Endothelial cell of umbilical vein (primary cell): ENCODE measurements around the gene MRPL58. TPM values are rescaled to one million over a fixed set of nuclear protein-coding genes. Genes with fewer than 3 reads are reported as not detected.

Experiments used
- BruUV-seq: library from RNA; stranded (reverse); fragments of 400-500 nt; replicated peaks from 2 replicates; lab custom pipeline; 2021; lab: Mats Ljungman, UMichigan
- CTCF ChIA-PET: fragments of 300-600, 350-600 bp; sonication (Branson Sonifier 250); formaldehyde crosslinking; loops from one replicate; lab custom pipeline; 2021; ENCODE audit warnings: antibody characterized with exemption, inconsistent platforms; lab: Charles Lee
- POLR2A ChIA-PET: fragments of 300-600, 350-600 bp; sonication (Branson Sonifier 250); formaldehyde crosslinking; loops from one replicate; lab custom pipeline; 2021; ENCODE audit warnings: antibody characterized with exemption, inconsistent platforms; lab: Charles Lee
- DNase-seq: peaks from one replicate; pipeline ENCODE4 v3.0.0-alpha.2; 2011; ENCODE audit warnings: low read depth, low spot score
- FAIRE-seq: peaks from 2 replicates; lab custom pipeline; 2011; peaks lifted over from hg19 to GRCh38; lab: Jason Lieb, UNC
- H2AFZ ChIP-seq: 2 replicates; pipeline ENCODE4 v1.6.0; 2012; ENCODE audit warnings: low read depth, low read length, control low read depth, inconsistent platforms
- H3K27ac ChIP-seq: 2 replicates; pipeline ENCODE4 v1.5.1; 2011; ENCODE audit warnings: low read depth, mild to moderate bottlenecking, control low read depth, low read length, moderate library complexity; ENCODE audit not compliant: insufficient read depth
- H3K27me3 ChIP-seq, 2 experiments: 2 replicates each; pipeline versions ENCODE4 v1.6.0 to v1.6.1; 2011; ENCODE audit warnings: low read length in 2 of 2, mixed read lengths in 1 of 2; ENCODE audit not compliant: control insufficient read depth in 2 of 2, insufficient read depth in 2 of 2
- H3K36me3 ChIP-seq, 2 experiments: 2 replicates in 1 of 2; 3 replicates in 1 of 2; pipeline ENCODE4 v1.5.1; 2011; ENCODE audit warnings: low read length in 2 of 2, mild to moderate bottlenecking in 1 of 2, moderate library complexity in 1 of 2; ENCODE audit not compliant: control insufficient read depth in 2 of 2, insufficient read depth in 2 of 2; ENCODE audit errors: extremely low read depth in 1 of 2
- H3K4me1 ChIP-seq: 3 replicates; pipeline ENCODE4 v1.5.1; 2011; ENCODE audit warnings: mild to moderate bottlenecking, low read length; ENCODE audit not compliant: control insufficient read depth, insufficient read depth; ENCODE audit errors: extremely low read depth
- H3K4me2 ChIP-seq: 2 replicates; pipeline ENCODE4 v1.6.1; 2011; ENCODE audit warnings: low read length, control low read depth, mixed read lengths; ENCODE audit not compliant: insufficient read depth
- H3K4me3 ChIP-seq, 3 experiments: fragments of 200-600 bp in 1 of 3; sonication (generic), shearing (Covaris generic) in 1 of 3; replicated peaks in 1 of 3; 2 replicates each; pipeline ENCODE4 v1.5.1; 2011 to 2016; ENCODE audit warnings: control low read depth in 3 of 3, low read length in 3 of 3, mild to moderate bottlenecking in 2 of 3, inconsistent platforms in 1 of 3, low read depth in 1 of 3, moderate library complexity in 1 of 3; ENCODE audit not compliant: insufficient read depth in 1 of 3
- H3K79me2 ChIP-seq: 2 replicates; pipeline ENCODE4 v1.6.0; 2012; ENCODE audit warnings: low read length, inconsistent platforms; ENCODE audit not compliant: control insufficient read depth, insufficient read depth
- H3K9ac ChIP-seq: replicated peaks from 2 replicates; pipeline ENCODE3; 2011; ENCODE audit warnings: low read length, control low read depth; ENCODE audit not compliant: insufficient read depth; ENCODE audit errors: extremely low read depth
- H3K9me1 ChIP-seq: replicated peaks from 3 replicates; pipeline ENCODE4 v1.6.0; 2011; ENCODE audit warnings: mild to moderate bottlenecking, low read length; ENCODE audit not compliant: control insufficient read depth, insufficient read depth; ENCODE audit errors: extremely low read depth
- H3K9me3 ChIP-seq: replicated peaks from 2 replicates; pipeline ENCODE4 v1.5.1; 2012; ENCODE audit warnings: low read length, inconsistent platforms; ENCODE audit not compliant: control insufficient read depth, insufficient read depth
- H4K20me1 ChIP-seq: replicated peaks from 2 replicates; pipeline ENCODE3; 2011; ENCODE audit warnings: mild to moderate bottlenecking, low read length; ENCODE audit not compliant: control insufficient read depth, insufficient read depth; ENCODE audit errors: extremely low read depth
- EZH2 ChIP-seq: IDR thresholded peaks from 2 replicates; pipeline ENCODE4 v1.6.1; 2012; ENCODE audit warnings: borderline replicate concordance, low read depth, mild to moderate bottlenecking, moderate library complexity, low read length, inconsistent platforms; ENCODE audit not compliant: severe bottlenecking
- FOS ChIP-seq: IDR thresholded peaks from 2 replicates; pipeline ENCODE4 v1.6.1; 2011; ENCODE audit warnings: mild to moderate bottlenecking, low read length, moderate library complexity, borderline replicate concordance; ENCODE audit not compliant: insufficient read depth
- GATA2 ChIP-seq: IDR thresholded peaks from 2 replicates; pipeline ENCODE4 v1.7.0; 2011; ENCODE audit warnings: low read depth, mild to moderate bottlenecking, moderate library complexity, mixed read lengths, low read length; ENCODE audit not compliant: insufficient read length, insufficient read depth
- JUN ChIP-seq: IDR thresholded peaks from 2 replicates; pipeline ENCODE4 v1.6.1; 2011; ENCODE audit warnings: borderline replicate concordance, low read depth; ENCODE audit not compliant: insufficient read length, insufficient read depth
- MYC ChIP-seq: IDR thresholded peaks from one replicate; pipeline ENCODE4 v1.6.1; 2011; ENCODE audit warnings: mild to moderate bottlenecking, low read depth, low read length
- POLR2A ChIP-seq: IDR thresholded peaks from 2 replicates; pipeline ENCODE4 v1.6.1; 2012; ENCODE audit warnings: low read depth, mild to moderate bottlenecking, control low read depth, low read length
- POLR2AphosphoS5 ChIP-seq: IDR thresholded peaks from 2 replicates; pipeline ENCODE4 v1.6.1; 2012; ENCODE audit warnings: low read depth, mild to moderate bottlenecking, control low read depth, low read length, moderate library complexity; ENCODE audit not compliant: insufficient read depth
- dilution Hi-C: fragments of 300-500 bp; cut with MboI; formaldehyde crosslinking; loops from one replicate; pipeline ENCODE4 v1.15.0; 2019; ENCODE audit warnings: low sequenced_read_pairs; ENCODE audit not compliant: extremely low pct_ligation_motif_present
- intact Hi-C: fragments of 100-400 bp; cut with micrococcal nuclease; formaldehyde crosslinking; loops from one replicate; pipeline ENCODE4 v1.10.0; 2022
- polyA plus RNA-seq, 4 experiments: library from polyadenylated mRNA; depleted of rRNA in 3 of 4; stranded (reverse) in 3 of 4; unstranded in 1 of 4; fragments of >200 nt; gene quantifications; 2 replicates each; pipeline versions ENCODE4 v1.2.1 to v1.2.3, GENCODE V29; 2011 to 2012; ENCODE audit warnings: missing spikeins in 1 of 4
- total RNA-seq: library from RNA; stranded (reverse); gene quantifications from 2 replicates; pipeline ENCODE4 v1.2.3, GENCODE V29; 2021
- TF ChIP-seq, protein P1 (sequence below): IDR thresholded peaks from 2 replicates; pipeline ENCODE4 v1.6.1; 2011; ENCODE audit not compliant: insufficient read depth, insufficient read length
- TF ChIP-seq, protein P2 (sequence below), 2 donors: IDR thresholded peaks; 1 replicate in 1 of 2; 2 replicates in 1 of 2; pipeline ENCODE4 v1.5.1; 2011; ENCODE audit warnings: low read length in 2 of 2, mild to moderate bottlenecking in 2 of 2, moderate library complexity in 2 of 2, control low read depth in 1 of 2, inconsistent platforms in 1 of 2, low read depth in 1 of 2; ENCODE audit not compliant: insufficient read depth in 1 of 2; ENCODE audit errors: extremely low read depth in 1 of 2

Gene MRPL58
- total and polyA plus RNA-seq, 2 donors (not counting 3 experiments of a cell fraction or from before 2014, with no cell fraction given): 38.0 to 43.7 TPM

DNA sequence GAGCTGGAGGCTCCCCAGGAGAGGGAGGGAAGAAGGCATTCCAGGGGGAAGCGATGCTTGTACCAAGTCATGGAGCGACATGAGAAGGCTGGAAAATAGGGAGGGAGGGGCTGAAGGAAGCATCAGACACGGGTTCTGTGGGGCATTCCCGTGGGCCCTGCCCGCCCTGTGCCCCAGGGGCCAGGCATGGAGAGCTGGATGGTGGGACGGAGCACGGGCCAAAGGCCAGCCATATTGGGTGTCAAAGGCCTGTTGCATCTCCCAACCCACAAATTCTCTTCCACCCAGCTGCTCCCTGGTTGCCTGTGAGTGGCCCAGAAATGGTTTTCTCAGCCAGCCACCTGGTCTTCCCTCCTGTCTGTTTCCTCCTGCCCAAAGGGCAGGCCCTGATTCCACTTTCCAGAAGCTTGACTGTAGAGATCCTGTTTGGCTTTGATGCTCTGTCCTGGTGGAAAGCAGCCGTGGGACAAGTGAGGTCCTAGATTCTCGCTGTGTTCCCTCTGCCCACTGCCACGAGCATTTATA, 21.8 kb upstream of the MRPL58 start:
- Histone ChIP-seq H3K4me2 (no peak overlapping the region), H3K79me2 (peaks cover 21% of the 10 kb centered on the region), H3K27me3 (no peaks in the 10 kb centered on the region), H3K9ac (no peak overlapping the region), H4K20me1 (no peaks in the 10 kb centered on the region), H2AFZ (no peak overlapping the region), H3K4me1 (peaks cover 9% of the 10 kb centered on the region), H3K9me1 (no peaks in the 10 kb centered on the region), H3K27ac (no peak overlapping the region), H3K36me3 (no peaks in the 10 kb centered on the region), H3K9me3 (no peaks in the 10 kb centered on the region), H3K4me3 (no peak overlapping the region)
- no peak for DNase-seq
- no peak for TF ChIP-seq MYC
- TF ChIP-seq JUN: no peak
- no peak for TF ChIP-seq FOS
- TF ChIP-seq GATA2: no peak
- TF ChIP-seq EZH2: no peak
- TF ChIP-seq, protein P1, sequence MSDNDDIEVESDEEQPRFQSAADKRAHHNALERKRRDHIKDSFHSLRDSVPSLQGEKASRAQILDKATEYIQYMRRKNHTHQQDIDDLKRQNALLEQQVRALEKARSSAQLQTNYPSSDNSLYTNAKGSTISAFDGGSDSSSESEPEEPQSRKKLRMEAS: no peak
- no peak for TF ChIP-seq POLR2AphosphoS5
- CTCF ChIA-PET: interaction anchor here (0.6 to 1.7 kb wide), 4 partner anchors 22 to 86 kb away, joined by 3 to 8 read pairs (median 3); partner anchors contain the start of gene MRPL58
- POLR2A ChIA-PET: no interaction called here
- no peak for FAIRE-seq
- intact Hi-C loops (no loop called here), dilution Hi-C loops (no loop called here)
- BruUV-seq: no TSS peak

DNA sequence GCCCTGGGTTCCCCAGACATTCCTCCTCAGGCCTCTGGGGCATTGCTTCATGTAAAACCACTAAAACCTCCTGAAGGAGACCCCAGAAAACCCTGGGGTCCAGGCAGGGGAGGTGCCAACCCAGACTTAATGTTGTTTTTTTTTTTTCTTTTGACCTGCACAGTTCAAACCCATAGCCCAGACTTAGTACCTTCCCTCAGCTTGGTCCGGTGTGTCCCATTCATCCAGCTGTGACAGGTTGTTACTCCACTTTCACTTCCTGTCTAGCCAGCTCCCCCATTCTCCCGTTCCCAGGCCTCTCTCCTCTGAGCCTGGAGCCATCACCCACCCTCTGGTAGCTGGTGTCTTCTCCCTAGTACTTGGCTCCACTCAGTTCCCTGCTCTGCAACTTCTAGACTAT, 20.2 kb upstream of the MRPL58 start:
- POLR2A ChIA-PET: no interaction called here
- peaks cover 9% of the 10 kb centered on the region for H3K4me1 ChIP-seq
- no TSS peak for BruUV-seq
- peaks cover 23% of the 10 kb centered on the region for H3K79me2 ChIP-seq
- H4K20me1 ChIP-seq: no peaks in the 10 kb centered on the region
- FAIRE-seq (no peak), DNase-seq (no peak)
- H3K27ac ChIP-seq: no peak overlapping the region
- dilution Hi-C loops (no loop called here), intact Hi-C loops (no loop called here)
- no peaks in the 10 kb centered on the region for H3K9me3 ChIP-seq
- no peaks in the 10 kb centered on the region for H3K9me1 ChIP-seq
- H3K9ac ChIP-seq: no peak overlapping the region
- H2AFZ ChIP-seq: no peak overlapping the region
- no peaks in the 10 kb centered on the region for H3K36me3 ChIP-seq
- H3K4me2 ChIP-seq: no peak overlapping the region
- H3K27me3 ChIP-seq: no peaks in the 10 kb centered on the region
- TF ChIP-seq POLR2A: no peak
- TF ChIP-seq, protein P2, sequence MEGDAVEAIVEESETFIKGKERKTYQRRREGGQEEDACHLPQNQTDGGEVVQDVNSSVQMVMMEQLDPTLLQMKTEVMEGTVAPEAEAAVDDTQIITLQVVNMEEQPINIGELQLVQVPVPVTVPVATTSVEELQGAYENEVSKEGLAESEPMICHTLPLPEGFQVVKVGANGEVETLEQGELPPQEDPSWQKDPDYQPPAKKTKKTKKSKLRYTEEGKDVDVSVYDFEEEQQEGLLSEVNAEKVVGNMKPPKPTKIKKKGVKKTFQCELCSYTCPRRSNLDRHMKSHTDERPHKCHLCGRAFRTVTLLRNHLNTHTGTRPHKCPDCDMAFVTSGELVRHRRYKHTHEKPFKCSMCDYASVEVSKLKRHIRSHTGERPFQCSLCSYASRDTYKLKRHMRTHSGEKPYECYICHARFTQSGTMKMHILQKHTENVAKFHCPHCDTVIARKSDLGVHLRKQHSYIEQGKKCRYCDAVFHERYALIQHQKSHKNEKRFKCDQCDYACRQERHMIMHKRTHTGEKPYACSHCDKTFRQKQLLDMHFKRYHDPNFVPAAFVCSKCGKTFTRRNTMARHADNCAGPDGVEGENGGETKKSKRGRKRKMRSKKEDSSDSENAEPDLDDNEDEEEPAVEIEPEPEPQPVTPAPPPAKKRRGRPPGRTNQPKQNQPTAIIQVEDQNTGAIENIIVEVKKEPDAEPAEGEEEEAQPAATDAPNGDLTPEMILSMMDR (IDR thresholded peaks at IDR 0.05; ENCODE audit: extremely low read depth in 1 of 2, insufficient read depth in 1 of 2, low read depth in 1 of 2, low read length in 2 of 2): no peak
- no peak for TF ChIP-seq JUN
- TF ChIP-seq, protein P1: no peak
- TF ChIP-seq EZH2: no peak
- no peak for TF ChIP-seq POLR2AphosphoS5
- no peak for TF ChIP-seq GATA2
- no peak for TF ChIP-seq MYC
- no peak for TF ChIP-seq FOS
- H3K4me3 ChIP-seq: no peak overlapping the region
- CTCF ChIA-PET: interaction anchor here (0.8 to 2.0 kb wide), 4 partner anchors 20 to 31 kb away, joined by 3 to 13 read pairs (median 4); partner anchors contain the start of gene MRPL58
